VCaP (cell line): Measurements from ENCODE around the gene ADD1.

Experiments used
- H3K27ac ChIP-seq: fragments of 450-650 bp; 2 replicates; pipeline ENCODE4 v1.5.1; 2017
- TF ChIP-seq, protein P1 (sequence below): fragments of 450-650 bp; conservative IDR thresholded peaks from 2 replicates; pipeline ENCODE4 v1.5.1; 2017; ENCODE audit warnings: mild to moderate bottlenecking, moderate library complexity

Gene ADD1

DNA sequence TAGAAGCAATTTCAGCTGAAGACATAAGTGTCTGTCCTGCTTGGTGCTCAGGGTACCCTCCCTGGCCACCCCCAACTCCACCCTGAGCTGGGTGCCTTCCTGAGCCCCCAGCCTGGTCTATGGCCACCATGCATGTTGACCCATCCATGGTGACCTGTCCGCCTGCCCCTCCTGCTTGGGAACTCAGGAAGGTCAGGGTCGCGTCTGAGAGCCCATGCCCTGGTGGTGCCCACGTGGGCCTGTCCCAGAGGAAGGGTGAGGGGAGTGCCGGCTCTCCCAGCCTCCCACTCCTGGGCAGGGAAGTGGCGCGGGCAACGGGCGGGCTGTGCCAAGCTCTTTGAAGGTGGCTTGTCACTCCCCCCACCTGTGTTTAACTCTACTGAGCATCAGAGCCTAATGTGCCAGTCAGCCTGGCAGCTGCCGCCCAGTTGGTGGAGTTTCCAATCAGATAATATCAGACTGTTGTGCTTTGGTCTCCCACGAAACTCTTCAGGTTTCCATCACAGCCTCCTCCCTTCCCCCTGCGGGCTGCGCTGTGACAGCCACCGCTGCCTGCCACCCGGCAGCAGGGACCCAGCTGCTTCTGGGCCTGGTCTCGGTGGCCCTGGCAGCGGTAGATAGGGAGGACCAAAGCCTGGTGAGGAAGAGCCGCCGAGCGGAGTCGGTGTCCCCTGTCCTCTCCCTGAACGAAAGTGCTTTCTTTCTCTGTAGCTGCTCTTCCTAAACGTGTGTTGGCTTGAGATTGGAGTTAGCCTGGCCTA, 45.9 kb upstream of the ADD1 start:
- no peak overlapping the region for H3K27ac ChIP-seq
- TF ChIP-seq, protein P1, sequence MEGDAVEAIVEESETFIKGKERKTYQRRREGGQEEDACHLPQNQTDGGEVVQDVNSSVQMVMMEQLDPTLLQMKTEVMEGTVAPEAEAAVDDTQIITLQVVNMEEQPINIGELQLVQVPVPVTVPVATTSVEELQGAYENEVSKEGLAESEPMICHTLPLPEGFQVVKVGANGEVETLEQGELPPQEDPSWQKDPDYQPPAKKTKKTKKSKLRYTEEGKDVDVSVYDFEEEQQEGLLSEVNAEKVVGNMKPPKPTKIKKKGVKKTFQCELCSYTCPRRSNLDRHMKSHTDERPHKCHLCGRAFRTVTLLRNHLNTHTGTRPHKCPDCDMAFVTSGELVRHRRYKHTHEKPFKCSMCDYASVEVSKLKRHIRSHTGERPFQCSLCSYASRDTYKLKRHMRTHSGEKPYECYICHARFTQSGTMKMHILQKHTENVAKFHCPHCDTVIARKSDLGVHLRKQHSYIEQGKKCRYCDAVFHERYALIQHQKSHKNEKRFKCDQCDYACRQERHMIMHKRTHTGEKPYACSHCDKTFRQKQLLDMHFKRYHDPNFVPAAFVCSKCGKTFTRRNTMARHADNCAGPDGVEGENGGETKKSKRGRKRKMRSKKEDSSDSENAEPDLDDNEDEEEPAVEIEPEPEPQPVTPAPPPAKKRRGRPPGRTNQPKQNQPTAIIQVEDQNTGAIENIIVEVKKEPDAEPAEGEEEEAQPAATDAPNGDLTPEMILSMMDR, result no peak

DNA sequence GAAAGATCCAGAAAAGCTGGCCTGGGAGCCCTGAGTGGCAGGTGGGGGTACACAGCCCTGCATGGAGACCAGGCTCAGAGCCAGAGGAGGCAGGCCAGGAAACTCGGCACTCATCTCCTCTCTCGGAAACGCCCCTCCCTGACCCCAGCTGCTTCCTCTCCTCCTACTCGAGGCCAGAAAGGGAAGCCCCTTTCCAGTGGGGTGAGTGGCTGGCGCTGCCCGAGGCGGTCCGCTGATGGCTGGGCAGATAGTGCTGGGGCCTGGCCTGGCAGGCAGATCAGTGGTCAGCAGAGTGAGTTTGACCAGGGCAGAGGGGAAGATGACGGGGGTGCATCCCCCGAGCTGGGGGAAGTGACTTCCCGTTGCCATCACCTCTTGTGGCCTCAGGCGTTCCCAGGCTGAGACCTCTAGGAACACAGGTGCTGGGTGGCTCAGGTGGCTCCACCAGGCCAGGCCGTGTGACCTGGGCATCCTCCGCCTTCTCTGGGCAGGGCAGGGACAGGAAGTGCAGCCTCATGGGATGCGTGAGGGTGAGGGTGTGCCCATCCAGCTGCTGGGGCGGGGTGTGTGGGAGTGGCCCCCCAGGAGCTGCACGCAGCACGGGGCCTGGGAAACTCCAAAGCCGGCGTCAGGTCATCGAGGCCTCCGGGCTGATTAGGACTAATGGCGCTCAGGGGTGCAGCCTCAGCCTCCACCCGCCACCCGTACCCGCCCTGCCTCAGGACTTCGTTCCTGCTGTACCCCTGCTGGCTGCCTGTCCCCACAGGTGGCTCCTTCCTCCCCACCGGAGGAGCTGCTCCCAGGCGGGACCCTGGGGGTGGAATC, 45.0 kb upstream of the ADD1 start:
- H3K27ac ChIP-seq, result no peak overlapping the region
- TF ChIP-seq, protein P1, result no peak

DNA sequence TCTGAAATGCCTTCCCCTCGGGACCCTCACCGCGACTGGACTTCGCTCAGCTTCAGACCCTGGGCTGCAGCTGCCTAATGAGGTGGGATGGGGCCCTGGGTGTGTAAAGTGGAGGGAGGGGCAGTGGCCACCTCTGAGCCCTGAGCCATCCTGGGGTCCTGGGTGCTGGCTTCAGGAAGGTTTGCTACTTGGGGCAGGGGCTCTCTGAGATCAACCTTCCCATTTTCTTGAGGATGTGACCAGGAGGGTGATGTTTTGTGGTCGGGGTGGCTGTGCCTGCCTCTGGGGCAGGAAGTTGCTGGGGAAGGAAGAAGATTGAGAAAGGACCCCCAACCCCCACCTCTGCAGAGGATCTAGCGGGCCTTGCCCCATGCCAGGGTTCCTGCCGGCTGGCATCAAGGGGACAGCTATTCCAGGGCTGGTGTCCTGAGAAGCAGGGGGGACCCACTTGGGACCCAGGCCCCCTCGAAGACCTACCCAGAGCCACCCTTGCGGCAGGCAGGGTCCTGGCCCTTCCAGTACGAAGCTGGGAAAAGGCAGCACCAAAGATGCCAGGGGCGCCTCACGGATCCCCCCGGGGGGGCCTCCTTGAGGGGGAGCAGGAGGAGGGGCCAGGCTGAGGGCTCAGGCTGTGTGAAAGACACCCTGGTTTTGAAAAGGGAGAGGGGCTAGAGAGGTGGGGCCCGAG, 44.3 kb upstream of the ADD1 start:
- TF ChIP-seq, protein P1, result no peak
- H3K27ac ChIP-seq, result no peak overlapping the region

DNA sequence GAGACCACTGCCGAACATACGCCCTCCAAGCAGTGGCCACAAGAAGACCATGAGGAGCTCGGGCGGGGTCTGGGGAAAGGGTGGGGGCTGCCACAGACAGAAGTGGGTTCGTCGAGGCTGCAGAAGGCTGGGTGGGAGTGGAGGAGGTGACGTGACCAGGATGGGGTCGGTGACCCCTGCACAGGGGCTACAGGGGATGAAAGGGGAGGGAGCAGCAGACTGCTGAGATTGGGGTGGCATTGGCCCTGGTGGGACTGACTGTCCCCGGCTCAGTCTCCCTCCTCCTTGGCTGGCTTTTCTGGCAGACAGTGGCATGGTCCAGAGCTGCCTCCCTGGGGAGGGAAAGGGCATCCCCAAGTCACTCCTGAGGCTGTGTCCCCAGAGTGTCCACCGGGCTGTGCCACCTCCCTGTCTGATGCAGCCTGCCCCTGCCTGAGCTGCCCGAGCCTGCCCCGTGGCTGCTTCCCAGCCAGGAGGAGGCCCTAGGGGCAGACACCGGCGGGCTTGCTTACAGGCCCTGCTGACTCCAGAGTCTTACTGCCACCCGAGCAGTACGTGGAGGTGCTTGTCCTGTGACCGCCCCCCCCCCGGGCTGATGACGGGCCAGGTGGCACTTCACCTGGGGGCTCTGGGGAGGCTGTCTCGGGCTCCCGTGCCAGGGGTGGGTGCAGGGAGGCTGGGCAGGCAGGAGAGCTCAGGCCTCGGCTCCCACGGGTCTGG, 43.5 kb upstream of the ADD1 start:
- TF ChIP-seq, protein P1, result no peak
- H3K27ac ChIP-seq, result no peak overlapping the region

DNA sequence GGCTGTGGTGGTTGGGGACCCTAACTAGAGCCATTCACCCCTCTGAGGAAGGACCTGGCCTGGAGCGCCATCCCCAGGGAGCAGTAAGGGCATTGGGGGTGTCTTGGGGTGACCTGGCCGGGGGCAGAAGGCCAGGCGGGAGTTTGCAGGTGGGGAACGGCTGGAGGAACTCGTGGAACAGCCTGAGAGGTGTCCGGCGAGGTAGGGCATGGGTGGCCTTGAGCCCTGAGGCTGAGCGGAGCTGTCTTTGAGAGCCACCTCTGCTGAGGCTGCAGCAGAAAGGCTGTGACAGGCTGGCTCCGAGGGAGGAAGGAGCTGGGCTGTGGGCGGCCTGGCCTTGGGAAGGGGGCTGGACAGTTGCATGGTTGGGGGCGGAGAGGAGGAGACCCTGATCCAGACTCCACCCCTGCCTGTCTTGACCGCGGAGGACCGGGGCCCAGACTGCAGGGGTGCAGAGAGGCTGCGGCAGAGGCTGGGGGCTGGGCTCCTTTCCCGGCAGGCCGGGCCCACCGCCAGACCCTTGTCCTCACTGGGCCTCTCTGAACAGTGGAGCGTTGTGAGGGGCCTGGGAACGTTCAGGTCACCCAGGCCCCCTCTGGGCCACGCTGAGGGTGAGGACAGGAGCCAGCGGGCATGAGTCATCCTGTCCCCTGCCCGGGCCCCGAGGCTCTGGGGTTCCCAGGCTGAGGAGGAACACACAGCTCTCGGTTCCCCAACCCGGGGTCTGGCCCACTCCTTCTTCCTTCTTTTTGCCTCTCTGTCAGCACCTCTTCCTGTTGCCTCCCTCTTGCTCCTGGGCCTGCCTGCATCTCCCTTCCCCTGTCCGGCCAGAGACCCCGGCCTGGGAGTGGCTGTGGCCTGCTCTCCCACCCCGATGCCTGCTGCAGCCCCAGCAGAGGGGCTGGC, 42.7 kb upstream of the ADD1 start:
- TF ChIP-seq, protein P1, result no peak
- H3K27ac ChIP-seq, result no peak overlapping the region

DNA sequence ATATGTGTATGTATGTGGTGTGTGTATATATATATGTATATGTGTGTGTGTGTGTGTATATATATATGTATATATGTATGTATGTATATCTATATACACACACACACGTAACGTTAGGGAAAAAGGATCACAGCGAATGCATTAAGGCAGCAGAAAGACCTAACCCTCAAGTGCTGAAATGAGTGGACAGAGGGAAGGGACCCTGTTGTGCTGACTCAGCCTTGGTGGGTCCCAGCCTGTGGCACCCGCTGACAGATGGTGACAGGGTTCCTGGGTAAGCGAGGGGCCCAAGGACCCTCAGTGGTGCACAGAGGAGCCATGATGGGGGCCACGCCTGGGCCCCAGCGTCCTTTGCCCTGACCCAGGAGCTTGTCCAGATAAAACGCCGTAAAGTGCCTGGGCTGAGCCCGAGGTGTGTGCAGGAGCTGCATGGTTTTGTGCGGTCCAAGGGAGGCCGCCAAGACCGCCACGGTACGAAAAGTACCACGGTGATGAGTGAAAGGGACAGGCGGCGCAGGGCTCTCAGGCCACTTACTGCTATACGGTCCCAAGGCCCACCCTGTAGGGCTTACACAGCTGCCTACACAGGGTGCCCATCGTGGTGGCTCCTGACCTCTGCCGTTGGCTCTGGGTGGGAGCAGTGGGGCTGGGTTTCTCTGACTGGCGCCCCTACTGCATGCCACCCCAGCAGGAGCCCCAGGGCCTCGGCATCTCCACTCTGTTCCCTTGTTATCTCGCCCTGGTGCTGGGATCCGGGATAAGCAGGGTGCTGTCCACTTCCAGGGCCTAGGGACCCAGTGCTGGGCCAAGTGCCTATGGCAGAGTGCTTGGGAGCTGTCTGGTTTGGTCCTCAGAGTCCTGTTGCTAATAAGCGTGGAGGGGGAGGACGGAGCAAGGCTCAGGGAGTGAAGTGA, 40.8 kb upstream of the ADD1 start:
- TF ChIP-seq, protein P1, result no peak
- no peak overlapping the region for H3K27ac ChIP-seq
